NB4 (cell line): ENCODE data around the gene P4HB.

Source experiments
- DNase-seq: peaks from one replicate; pipeline ENCODE4 v3.0.0; 2010; ENCODE audit warnings: low read depth
- H3K4me3 ChIP-seq: one replicate; pipeline ENCODE4 v1.5.1; 2011; ENCODE audit warnings: mild to moderate bottlenecking, low read depth, low read length, moderate library complexity
- MYC ChIP-seq: IDR thresholded peaks from 2 replicates; pipeline ENCODE4 v1.6.1; 2011; ENCODE audit warnings: low read depth, low read length
- POLR2A ChIP-seq: IDR thresholded peaks from 2 replicates; pipeline ENCODE4 v1.6.1; 2011; ENCODE audit warnings: mild to moderate bottlenecking; ENCODE audit not compliant: insufficient read length; ENCODE audit errors: extremely low read depth
- TF ChIP-seq, protein P1 (sequence below): IDR thresholded peaks from one replicate; pipeline ENCODE4 v1.5.1; 2012; ENCODE audit warnings: low read depth, low read length
- TF ChIP-seq, protein P2 (sequence below): IDR thresholded peaks from 2 replicates; pipeline ENCODE4 v1.6.1; 2011; ENCODE audit warnings: low read depth, low read length

Gene P4HB

DNA sequence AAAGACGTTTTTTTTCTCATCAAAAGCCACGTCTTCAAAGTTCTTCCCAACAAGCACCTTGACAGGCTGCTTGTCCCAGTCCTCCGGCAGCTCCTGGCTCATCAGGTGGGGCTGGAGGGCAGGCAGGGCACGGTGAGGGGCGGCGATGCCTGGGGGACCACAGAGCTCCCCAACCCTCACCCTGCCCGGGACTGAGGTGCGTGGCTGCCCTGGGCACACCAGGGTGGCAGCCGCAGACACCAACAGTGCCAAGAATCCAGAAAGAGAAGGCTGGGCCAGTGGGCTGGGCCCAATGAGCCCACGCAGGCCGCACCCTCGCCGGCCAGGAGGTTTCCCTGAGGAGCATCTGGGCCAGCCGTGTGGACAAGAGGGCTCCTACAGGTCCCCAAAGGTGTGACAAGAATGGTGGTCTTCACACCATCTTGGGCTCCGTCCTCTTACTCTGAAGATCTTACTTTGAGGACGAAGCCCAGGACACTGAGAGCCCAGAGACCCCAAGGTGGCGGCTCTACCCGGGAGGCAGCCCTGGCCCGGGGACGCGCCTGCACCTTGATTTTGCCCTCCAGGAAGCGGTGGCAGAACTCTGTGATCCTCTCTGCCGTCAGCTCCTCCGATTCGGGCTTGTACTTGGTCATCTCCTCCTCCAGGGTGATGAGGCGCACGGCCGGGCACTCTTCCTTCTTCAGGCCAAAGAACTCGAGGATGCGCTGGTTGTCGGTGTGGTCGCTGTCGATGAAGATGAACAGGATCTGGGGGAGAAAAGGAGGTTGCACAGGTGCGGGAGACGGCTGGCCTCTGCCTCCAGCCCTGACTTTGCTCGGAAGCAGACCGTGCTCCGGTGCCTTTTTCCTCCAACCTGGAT lies 14.2 kb downstream of the P4HB start:
- DNase-seq: no peak
- H3K4me3 ChIP-seq: no peak overlapping the region
- TF ChIP-seq MYC: no peak
- TF ChIP-seq, protein P1, sequence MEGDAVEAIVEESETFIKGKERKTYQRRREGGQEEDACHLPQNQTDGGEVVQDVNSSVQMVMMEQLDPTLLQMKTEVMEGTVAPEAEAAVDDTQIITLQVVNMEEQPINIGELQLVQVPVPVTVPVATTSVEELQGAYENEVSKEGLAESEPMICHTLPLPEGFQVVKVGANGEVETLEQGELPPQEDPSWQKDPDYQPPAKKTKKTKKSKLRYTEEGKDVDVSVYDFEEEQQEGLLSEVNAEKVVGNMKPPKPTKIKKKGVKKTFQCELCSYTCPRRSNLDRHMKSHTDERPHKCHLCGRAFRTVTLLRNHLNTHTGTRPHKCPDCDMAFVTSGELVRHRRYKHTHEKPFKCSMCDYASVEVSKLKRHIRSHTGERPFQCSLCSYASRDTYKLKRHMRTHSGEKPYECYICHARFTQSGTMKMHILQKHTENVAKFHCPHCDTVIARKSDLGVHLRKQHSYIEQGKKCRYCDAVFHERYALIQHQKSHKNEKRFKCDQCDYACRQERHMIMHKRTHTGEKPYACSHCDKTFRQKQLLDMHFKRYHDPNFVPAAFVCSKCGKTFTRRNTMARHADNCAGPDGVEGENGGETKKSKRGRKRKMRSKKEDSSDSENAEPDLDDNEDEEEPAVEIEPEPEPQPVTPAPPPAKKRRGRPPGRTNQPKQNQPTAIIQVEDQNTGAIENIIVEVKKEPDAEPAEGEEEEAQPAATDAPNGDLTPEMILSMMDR: no peak
- TF ChIP-seq, protein P2, sequence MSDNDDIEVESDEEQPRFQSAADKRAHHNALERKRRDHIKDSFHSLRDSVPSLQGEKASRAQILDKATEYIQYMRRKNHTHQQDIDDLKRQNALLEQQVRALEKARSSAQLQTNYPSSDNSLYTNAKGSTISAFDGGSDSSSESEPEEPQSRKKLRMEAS: no peak
- no peak for TF ChIP-seq POLR2A

DNA sequence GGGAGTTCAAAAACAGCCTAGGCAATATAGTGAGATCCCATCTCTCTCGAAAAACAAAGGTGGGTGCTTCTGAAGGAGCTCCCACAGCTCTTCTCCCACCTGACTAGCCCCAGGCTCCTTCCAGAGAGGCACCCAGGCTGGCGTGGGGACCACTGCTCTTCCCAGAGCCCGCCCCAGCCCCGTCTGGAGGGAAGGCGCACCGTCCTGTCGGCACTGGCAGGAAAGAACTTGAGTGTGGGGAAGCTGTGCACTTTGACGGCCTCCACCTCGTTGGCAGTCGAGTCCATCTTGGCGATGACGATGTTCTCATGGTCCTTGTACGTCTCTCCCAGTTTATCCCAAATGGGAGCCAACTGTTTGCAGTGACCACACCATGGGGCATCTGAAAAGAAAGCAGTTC lies 15.0 kb downstream of the P4HB start:
- no peak overlapping the region for H3K4me3 ChIP-seq
- TF ChIP-seq MYC (no peak), POLR2A (no peak)
- TF ChIP-seq, protein P1: no peak
- TF ChIP-seq, protein P2: no peak
- no peak for DNase-seq

DNA sequence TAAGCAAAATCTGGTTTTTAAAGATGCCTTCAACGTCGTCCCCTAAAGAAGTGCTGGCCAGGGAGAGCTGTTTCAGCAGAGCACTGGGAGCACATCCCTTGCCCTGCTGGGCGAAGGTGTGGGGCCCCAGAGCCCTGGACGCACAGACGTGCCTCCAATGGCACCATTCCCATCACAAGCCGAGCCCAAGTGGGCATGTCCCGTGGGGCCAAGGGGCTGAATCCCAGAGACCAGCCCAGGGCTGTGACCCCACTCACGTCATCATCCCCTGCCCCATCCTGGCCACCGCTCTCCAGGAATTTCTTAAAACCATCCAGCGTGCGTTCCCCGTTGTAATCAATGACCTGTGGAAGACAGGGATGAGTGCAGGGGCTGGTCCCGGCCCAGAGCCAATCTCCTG lies 15.4 kb downstream of the P4HB start:
- no peak overlapping the region for H3K4me3 ChIP-seq
- TF ChIP-seq, protein P1: no peak
- no peak for DNase-seq

DNA sequence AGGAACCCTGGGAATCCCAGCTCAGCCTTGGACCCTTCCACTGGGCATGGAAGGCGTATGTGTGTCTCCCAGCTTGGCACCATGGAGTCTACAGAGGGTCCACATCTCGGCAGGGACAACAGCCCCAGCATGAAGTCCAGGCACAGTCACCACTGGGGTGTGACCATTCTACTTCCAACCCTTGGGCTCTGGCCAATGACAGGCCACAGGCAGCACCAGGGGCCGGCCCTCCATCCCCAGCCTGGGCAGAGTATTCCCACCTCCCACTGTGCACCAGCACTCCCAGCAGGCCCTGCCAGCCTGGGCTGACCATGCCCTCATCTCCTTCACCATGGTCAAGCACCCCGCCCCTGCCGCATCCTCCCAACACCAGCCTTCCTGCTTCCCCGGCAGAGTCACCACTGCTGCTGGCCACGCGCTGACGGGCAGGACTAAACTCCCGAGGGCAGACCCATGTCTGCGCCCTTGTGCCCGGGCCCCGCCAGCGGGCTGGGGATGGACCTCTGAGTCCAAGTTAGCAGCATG lies 15.9 kb downstream of the P4HB start:
- H3K4me3 ChIP-seq: no peak overlapping the region
- TF ChIP-seq MYC: no peak
- no peak for TF ChIP-seq POLR2A
- TF ChIP-seq, protein P2: no peak
- TF ChIP-seq, protein P1: no peak
- no peak for DNase-seq

DNA sequence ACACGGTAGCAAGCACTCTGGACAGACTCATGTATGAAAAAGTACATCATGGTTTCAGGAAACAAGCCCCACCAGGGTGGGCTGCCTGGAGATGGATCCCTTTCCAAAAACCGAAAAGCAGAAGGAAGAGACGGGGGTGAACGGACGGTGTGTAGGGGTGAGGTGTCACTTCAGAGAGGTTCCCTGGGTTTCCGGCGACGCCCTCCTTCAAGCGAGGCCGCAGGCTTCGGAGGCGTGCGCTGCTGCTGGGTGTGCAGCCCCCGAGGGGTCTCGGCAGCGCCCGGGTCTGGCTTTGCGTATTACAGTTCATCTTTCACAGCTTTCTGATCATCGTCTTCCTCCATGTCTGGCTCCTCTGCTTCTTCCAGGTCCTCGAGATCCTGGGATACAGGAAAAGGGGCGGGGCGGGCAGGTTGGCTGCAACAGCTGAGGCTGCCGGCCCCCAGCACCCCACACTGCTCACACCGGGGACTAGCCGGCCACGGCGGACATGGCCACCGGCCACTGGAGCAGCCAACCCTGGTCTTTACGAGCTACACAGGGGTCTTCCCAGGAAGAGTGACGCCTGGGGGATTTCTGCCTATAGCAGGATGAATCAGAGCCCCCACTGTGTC lies 16.5 kb downstream of the P4HB start:
- no peak overlapping the region for H3K4me3 ChIP-seq
- no peak for DNase-seq
- TF ChIP-seq POLR2A (no peak), MYC (no peak)
- TF ChIP-seq, protein P1: no peak
- TF ChIP-seq, protein P2: no peak
